Stimulated activated CD4-positive, alpha-beta T cell treated with anti-CD3 and anti-CD28 coated beads, Interleukin-15, amount 100 ng/mL, for 24 hours (primary cell): ENCODE data around the gene MED31.
"Not testable (repeated sequence)": the region's sequence is repeated elsewhere in the genome, so short reads cannot be mapped to it uniquely, and the experiment has no call there.

ENCODE experiments used
- DNase-seq: peaks from one replicate; pipeline ENCODE4 v3.0.0-alpha.2; 2020

The MED31 gene

GRCh38 chr17:6676802-6677157 is 25.4 kb upstream of the MED31 start:
- no peak for DNase-seq

GRCh38 chr17:6675201-6675825 is 23.9 kb upstream of the MED31 start:
- no peak for DNase-seq

GRCh38 chr17:6674586-6674985 is 23.2 kb upstream of the MED31 start:
- DNase-seq, result no peak

GRCh38 chr17:6671431-6671830 is 20.0 kb upstream of the MED31 start:
- DNase-seq, result no peak

- DNase-seq, result no peak
Measured at GRCh38 chr17:6670999-6671398, 19.6 kb upstream of the MED31 start.

GRCh38 chr17:6670571-6670970 is 19.2 kb upstream of the MED31 start:
- DNase-seq, result no peak

GRCh38 chr17:6669479-6670212 is 18.2 kb upstream of the MED31 start:
- no peak for DNase-seq

GRCh38 chr17:6668727-6669425 is 17.5 kb upstream of the MED31 start:
- DNase-seq, result no peak

GRCh38 chr17:6668219-6668618 is 16.8 kb upstream of the MED31 start:
- no peak for DNase-seq

- no peak for DNase-seq
Measured at GRCh38 chr17:6667516-6667915, 16.1 kb upstream of the MED31 start.

GRCh38 chr17:6666557-6666956 is 15.2 kb upstream of the MED31 start:
- no peak for DNase-seq

GRCh38 chr17:6666077-6666521 is 14.7 kb upstream of the MED31 start:
- peak; percentile 63 for DNase-seq

GRCh38 chr17:6663200-6663599 is 11.8 kb upstream of the MED31 start:
- DNase-seq, result not testable (repeated sequence)

GRCh38 chr17:6661464-6661848 is 10.1 kb upstream of the MED31 start:
- no peak for DNase-seq

GRCh38 chr17:6660805-6661463 is 9.5 kb upstream of the MED31 start:
- DNase-seq, result no peak

- no peak for DNase-seq
Measured at GRCh38 chr17:6660101-6660500, 8.7 kb upstream of the MED31 start.

- DNase-seq, result not testable (repeated sequence)
Measured at GRCh38 chr17:6658411-6658810, 7.0 kb upstream of the MED31 start.

- no peak for DNase-seq
Measured at GRCh38 chr17:6657633-6658287, 6.4 kb upstream of the MED31 start.

GRCh38 chr17:6656797-6657632 is 5.6 kb upstream of the MED31 start:
- DNase-seq, result peak; percentile 70

- not testable (repeated sequence) for DNase-seq
Measured at GRCh38 chr17:6655732-6656361, 4.4 kb upstream of the MED31 start.
